GM12878 (cell line): ENCODE results near the gene C21orf91. TPM values are rescaled to one million over a fixed set of nuclear protein-coding genes. Genes with fewer than 3 reads are reported as not detected.

Experiments used
- ATAC-seq: fragments of 200-7000 bp; cut with Tn5 transposase; 3 replicates; pipeline ENCODE4 v1.9.1; 2020; ENCODE audit warnings: mild to moderate bottlenecking, moderate library complexity
- BruUV-seq: library from RNA; stranded (reverse); fragments of 400-500 nt; replicated peaks from 2 replicates; lab custom pipeline; 2021; lab: Mats Ljungman, UMichigan
- CTCF ChIA-PET: fragments of 300-600 bp; sonication (Branson Sonifier 250); formaldehyde crosslinking; extraction: SDS; loops from one replicate; lab custom pipeline; 2021; ENCODE audit warnings: inconsistent platforms; lab: Yijun Ruan, JAX
- POLR2A ChIA-PET: fragments of 350-600 bp; formaldehyde crosslinking; extraction: SDS; loops from one replicate; lab custom pipeline; 2021; ENCODE audit warnings: inconsistent platforms; lab: Charles Lee
- RAD21 ChIA-PET: fragments of 300-600 bp; sonication (Branson Sonifier 250); formaldehyde crosslinking; loops from one replicate; lab custom pipeline; 2023; ENCODE audit warnings: antibody characterized with exemption; ENCODE audit not compliant: unreplicated experiment; lab: Charles Lee
- SMC1A ChIA-PET: fragments of 300-600 bp; sonication (Branson Sonifier 250); formaldehyde crosslinking; loops from one replicate; lab custom pipeline; 2023; ENCODE audit not compliant: unreplicated experiment, uncharacterized antibody; lab: Charles Lee
- DNase-seq: peaks from one replicate; pipeline ENCODE4 v3.0.0-alpha.2; 2011; ENCODE audit warnings: low read depth, low spot score
- FAIRE-seq: peaks from 3 replicates; lab custom pipeline; 2011; peaks lifted over from hg19 to GRCh38; lab: Jason Lieb, UNC
- H2AFZ ChIP-seq: 2 replicates; pipeline ENCODE4 v1.6.0; 2011; ENCODE audit warnings: low read depth, low read length, control low read depth; ENCODE audit not compliant: control insufficient read depth
- H3K27ac ChIP-seq: 2 replicates; pipeline ENCODE4 v1.5.1; 2011; ENCODE audit warnings: control low read depth; ENCODE audit not compliant: control insufficient read depth, insufficient read depth
- H3K27me3 ChIP-seq, 2 experiments: replicated peaks in 1 of 2; 2 replicates each; pipeline versions ENCODE4 v1.6.0 to v1.6.1; 2011; ENCODE audit warnings: low read length in 1 of 2; ENCODE audit not compliant: control insufficient read depth in 2 of 2, insufficient read depth in 2 of 2
- H3K36me3 ChIP-seq, 2 experiments: 2 replicates each; pipeline ENCODE4 v1.5.1; 2011; ENCODE audit warnings: low read length in 1 of 2; ENCODE audit not compliant: control insufficient read depth in 2 of 2, insufficient read depth in 2 of 2
- H3K4me1 ChIP-seq: 2 replicates; pipeline ENCODE4 v1.6.1; 2011; ENCODE audit warnings: mild to moderate bottlenecking, low read length, moderate library complexity, mixed read lengths; ENCODE audit not compliant: control insufficient read depth, insufficient read depth
- H3K4me2 ChIP-seq: 2 replicates; pipeline ENCODE4 v1.6.0; 2011; ENCODE audit warnings: control low read depth; ENCODE audit not compliant: control insufficient read depth, insufficient read depth
- H3K4me3 ChIP-seq: fragments of 200-600 bp; sonication (generic); 2 replicates; pipeline ENCODE4 v1.5.1; 2016
- H3K79me2 ChIP-seq: 2 replicates; pipeline ENCODE4 v1.6.0; 2011; ENCODE audit warnings: low read length; ENCODE audit not compliant: control insufficient read depth, insufficient read depth
- H3K9ac ChIP-seq: 2 replicates; pipeline ENCODE4 v1.8.0; 2011; ENCODE audit warnings: low read length, control low read depth, mixed read lengths; ENCODE audit not compliant: control insufficient read depth, insufficient read depth
- H3K9me3 ChIP-seq: replicated peaks from 3 replicates; pipeline ENCODE4 v1.5.1; 2011; ENCODE audit warnings: mild to moderate bottlenecking, low read length; ENCODE audit not compliant: control insufficient read depth, insufficient read depth
- H4K20me1 ChIP-seq: 2 replicates; pipeline ENCODE4 v1.6.0; 2011; ENCODE audit not compliant: control insufficient read depth, insufficient read depth
- BACH1 ChIP-seq: fragments of 450-650 bp; IDR thresholded peaks from 2 replicates; pipeline ENCODE4 v1.6.1; 2017; ENCODE audit warnings: mild to moderate bottlenecking, borderline replicate concordance
- CHD1 ChIP-seq: IDR thresholded peaks from 2 replicates; pipeline ENCODE4 v1.6.1; 2012; ENCODE audit warnings: low read depth, low read length, improper control_type of control experiment
- DPF2 ChIP-seq: fragments of 450-650 bp; IDR thresholded peaks from 2 replicates; pipeline ENCODE4 v1.6.1; 2017; ENCODE audit warnings: mild to moderate bottlenecking
- HCFC1 ChIP-seq: fragments of 150-350 bp; IDR thresholded peaks from 2 replicates; pipeline ENCODE4 v1.6.1; 2014; ENCODE audit warnings: low read length
- NFXL1 ChIP-seq: fragments of 450-650 bp; IDR thresholded peaks from 2 replicates; pipeline ENCODE4 v1.6.1; 2017; ENCODE audit warnings: antibody characterized with exemption, mild to moderate bottlenecking, borderline replicate concordance
- RAD21 ChIP-seq: IDR thresholded peaks from 2 replicates; pipeline ENCODE4 v1.6.1; 2011; ENCODE audit warnings: mild to moderate bottlenecking, low read depth, low read length, moderate library complexity; ENCODE audit not compliant: insufficient read depth
- WRNIP1 ChIP-seq: IDR thresholded peaks from 2 replicates; pipeline ENCODE4 v1.6.1; 2011; ENCODE audit warnings: low read depth, low read length, improper control_type of control experiment, borderline replicate concordance
- ZNF207 ChIP-seq: fragments of 450-650 bp; IDR thresholded peaks from 2 replicates; pipeline ENCODE4 v1.6.1; 2014; ENCODE audit warnings: antibody characterized with exemption, mild to moderate bottlenecking, borderline replicate concordance
- ZNF384 ChIP-seq: IDR thresholded peaks from 2 replicates; pipeline ENCODE4 v1.6.1; 2012; ENCODE audit warnings: low read depth, mild to moderate bottlenecking, low read length, improper control_type of control experiment, borderline replicate concordance
- WGBS: methylation state at CpG from one replicate; pipeline ENCODE4 v1.1.6; 2016; ENCODE audit warnings: low lambda C conversion rate; ENCODE audit not compliant: insufficient replicate concordance, insufficient coverage; ENCODE audit errors: missing lambda C conversion rate; 5-methylcytosine and 5-hydroxymethylcytosine counted together
- in situ Hi-C: fragments of 300-500 bp; cut with MboI; formaldehyde crosslinking; loops from 9 replicates; pipeline ENCODE4 v1.14.3; 2018; ENCODE audit warnings: mixed read lengths
- intact Hi-C: fragments of 100-400 bp; cut with micrococcal nuclease; formaldehyde crosslinking; loops from one replicate; pipeline ENCODE4 v1.14.2; 2022; ENCODE audit not compliant: unreplicated experiment
- polyA plus RNA-seq, 11 experiments: library from polyadenylated mRNA; depleted of rRNA in 4 of 11; unstranded in 6 of 11; stranded (reverse) in 5 of 11; fragments of >200 nt; fragmentation: Nextera tagmentation in 4 of 11; fragmentation: Illumina TruSeq in 1 of 11; extraction: Ambion mirVana in 4 of 11; extraction: Trizol in 1 of 11; gene quantifications; 1 replicate in 1 of 11; 2 replicates in 10 of 11; pipeline versions ENCODE4 v1.2.1 to v1.2.3, GENCODE V29; 2011 to 2016; ENCODE audit warnings: inconsistent platforms in 2 of 11, missing spikeins in 2 of 11, low read depth in 1 of 11
- total RNA-seq, 4 experiments: library from RNA; depleted of rRNA in 3 of 4; stranded (reverse); fragments of >200 nt in 3 of 4; fragmentation: Illumina TruSeq in 1 of 4; extraction: Trizol in 1 of 4; gene quantifications; 2 replicates each; pipeline versions ENCODE4 v1.2.1 to v1.2.3, GENCODE V29; 2013 to 2021
- TF ChIP-seq, protein P1 (sequence below): fragments of 450-650 bp; formaldehyde crosslinking; IDR thresholded peaks from 2 replicates; pipeline ENCODE4 v1.4.0; 2020; ENCODE audit warnings: mild to moderate bottlenecking, moderate library complexity
- TF ChIP-seq, protein P2 (sequence below): IDR thresholded peaks from 2 replicates; pipeline ENCODE4 v1.6.1; 2011; ENCODE audit warnings: low read depth, low read length, improper control_type of control experiment, borderline replicate concordance
- TF ChIP-seq, protein P3 (sequence below): fragments of 450-650 bp; IDR thresholded peaks from 2 replicates; pipeline ENCODE4 v1.6.1; 2018; ENCODE audit warnings: mild to moderate bottlenecking, low read depth, moderate library complexity; ENCODE audit not compliant: partially characterized antibody
- TF ChIP-seq, protein P4 (sequence below): IDR thresholded peaks from 2 replicates; pipeline ENCODE4 v1.6.1; 2011; ENCODE audit warnings: borderline replicate concordance, low read depth, mild to moderate bottlenecking, moderate library complexity, mixed read lengths, low read length; ENCODE audit not compliant: insufficient read depth; ENCODE audit errors: extremely low read length

C21orf91 gene
- total and polyA plus RNA-seq, 10 of the 15 experiments (the other 5 are each of a cell fraction or from before 2014, with no cell fraction given): 9.3 to 40.3 (median 29.8) TPM

DNA sequence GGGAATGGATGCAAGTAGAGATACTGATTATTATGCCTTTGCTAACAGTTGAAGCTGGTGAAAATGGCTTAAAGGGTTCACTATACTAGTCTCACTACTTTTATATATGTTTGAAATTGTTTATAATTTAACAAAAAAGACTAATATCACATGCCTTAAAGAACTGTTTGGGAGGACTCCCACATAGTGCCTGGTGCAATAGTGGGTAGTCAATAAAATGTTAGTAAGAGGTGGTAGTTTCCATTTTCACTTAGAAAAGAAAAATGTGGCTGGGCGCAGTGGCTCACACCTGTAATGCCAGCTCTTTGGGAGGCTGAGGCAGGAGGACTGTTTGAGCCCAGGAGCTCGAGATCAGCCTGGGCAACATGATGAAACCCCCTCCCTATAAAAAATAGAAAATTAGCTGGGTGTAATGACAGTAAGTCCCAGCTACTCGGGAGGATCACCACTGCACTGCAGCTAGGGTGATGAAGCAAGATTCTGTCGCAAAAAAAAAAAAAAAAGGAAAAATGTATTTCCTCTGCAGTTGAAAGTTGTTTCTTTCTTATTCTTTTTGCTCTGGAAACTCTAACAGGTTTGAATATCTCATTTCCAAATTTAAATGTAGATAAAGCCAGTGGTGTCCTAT is 24.5 kb downstream of the C21orf91 start:
- peaks cover 1 to 36% of the 10 kb centered on the region in 2 experiments; a peak in 3 of 4 replicates for H3K36me3 ChIP-seq
- no TSS peak for BruUV-seq
- peaks cover 30% of the 10 kb centered on the region for H3K4me1 ChIP-seq
- H2AFZ ChIP-seq: no peak overlapping the region
- no peak for DNase-seq
- ATAC-seq: peak; percentile 7
- peak overlapping the region; percentile 27; the same call in 1 of the 2 replicates for H3K9ac ChIP-seq
- peaks cover 48% of the 10 kb centered on the region for H3K79me2 ChIP-seq
- SMC1A ChIA-PET: interaction anchor here (0.6 to 4.2 kb wide), 10 partner anchors 13 to 106 kb away, joined by 3 to 45 read pairs (median 4); no protein-coding TSS in a partner anchor
- no peaks in the 10 kb centered on the region for H4K20me1 ChIP-seq
- peak overlapping the region; percentile 19 for H3K4me2 ChIP-seq
- POLR2A ChIA-PET: interaction anchor here (0.7 to 4.2 kb wide), 4 partner anchors 10 to 126 kb away, joined by 3 to 30 read pairs (median 4); partner anchors contain the start of gene C21orf91
- H3K27ac ChIP-seq: peak overlapping the region; percentile 45
- WGBS: 63% methylated on average over 4 of the region's 4 CpGs
- intact Hi-C loops: no loop called here
- CTCF ChIA-PET: interaction anchor here (0.5 to 3.1 kb wide), 8 partner anchors 11 to 721 kb away, joined by 3 to 15 read pairs (median 4); no protein-coding TSS in a partner anchor
- FAIRE-seq: no peak
- H3K9me3 ChIP-seq: no peaks in the 10 kb centered on the region
- in situ Hi-C loops: no loop called here
- H3K27me3 ChIP-seq: no peaks in the 10 kb centered on the region
- peak overlapping the region; percentile 30; the same call in 1 of the 2 replicates for H3K4me3 ChIP-seq
- RAD21 ChIA-PET: interaction anchor here (0.9 to 7.1 kb wide), 4 partner anchors 13 to 24 kb away, joined by 4 to 58 read pairs (median 17); partner anchors contain the start of gene C21orf91
- no peak for TF ChIP-seq ZNF384
- TF ChIP-seq NFXL1: no peak
- no peak for TF ChIP-seq HCFC1
- no peak for TF ChIP-seq CHD1
- no peak for TF ChIP-seq BACH1
- TF ChIP-seq, protein P1, sequence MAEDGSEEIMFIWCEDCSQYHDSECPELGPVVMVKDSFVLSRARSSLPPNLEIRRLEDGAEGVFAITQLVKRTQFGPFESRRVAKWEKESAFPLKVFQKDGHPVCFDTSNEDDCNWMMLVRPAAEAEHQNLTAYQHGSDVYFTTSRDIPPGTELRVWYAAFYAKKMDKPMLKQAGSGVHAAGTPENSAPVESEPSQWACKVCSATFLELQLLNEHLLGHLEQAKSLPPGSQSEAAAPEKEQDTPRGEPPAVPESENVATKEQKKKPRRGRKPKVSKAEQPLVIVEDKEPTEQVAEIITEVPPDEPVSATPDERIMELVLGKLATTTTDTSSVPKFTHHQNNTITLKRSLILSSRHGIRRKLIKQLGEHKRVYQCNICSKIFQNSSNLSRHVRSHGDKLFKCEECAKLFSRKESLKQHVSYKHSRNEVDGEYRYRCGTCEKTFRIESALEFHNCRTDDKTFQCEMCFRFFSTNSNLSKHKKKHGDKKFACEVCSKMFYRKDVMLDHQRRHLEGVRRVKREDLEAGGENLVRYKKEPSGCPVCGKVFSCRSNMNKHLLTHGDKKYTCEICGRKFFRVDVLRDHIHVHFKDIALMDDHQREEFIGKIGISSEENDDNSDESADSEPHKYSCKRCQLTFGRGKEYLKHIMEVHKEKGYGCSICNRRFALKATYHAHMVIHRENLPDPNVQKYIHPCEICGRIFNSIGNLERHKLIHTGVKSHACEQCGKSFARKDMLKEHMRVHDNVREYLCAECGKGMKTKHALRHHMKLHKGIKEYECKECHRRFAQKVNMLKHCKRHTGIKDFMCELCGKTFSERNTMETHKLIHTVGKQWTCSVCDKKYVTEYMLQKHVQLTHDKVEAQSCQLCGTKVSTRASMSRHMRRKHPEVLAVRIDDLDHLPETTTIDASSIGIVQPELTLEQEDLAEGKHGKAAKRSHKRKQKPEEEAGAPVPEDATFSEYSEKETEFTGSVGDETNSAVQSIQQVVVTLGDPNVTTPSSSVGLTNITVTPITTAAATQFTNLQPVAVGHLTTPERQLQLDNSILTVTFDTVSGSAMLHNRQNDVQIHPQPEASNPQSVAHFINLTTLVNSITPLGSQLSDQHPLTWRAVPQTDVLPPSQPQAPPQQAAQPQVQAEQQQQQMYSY (CRISPR knock-in tag): no peak
- TF ChIP-seq ZNF207: no peak
- no peak for TF ChIP-seq RAD21
- no peak for TF ChIP-seq WRNIP1
- TF ChIP-seq, protein P2, sequence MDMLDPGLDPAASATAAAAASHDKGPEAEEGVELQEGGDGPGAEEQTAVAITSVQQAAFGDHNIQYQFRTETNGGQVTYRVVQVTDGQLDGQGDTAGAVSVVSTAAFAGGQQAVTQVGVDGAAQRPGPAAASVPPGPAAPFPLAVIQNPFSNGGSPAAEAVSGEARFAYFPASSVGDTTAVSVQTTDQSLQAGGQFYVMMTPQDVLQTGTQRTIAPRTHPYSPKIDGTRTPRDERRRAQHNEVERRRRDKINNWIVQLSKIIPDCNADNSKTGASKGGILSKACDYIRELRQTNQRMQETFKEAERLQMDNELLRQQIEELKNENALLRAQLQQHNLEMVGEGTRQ: no peak
- TF ChIP-seq DPF2: no peak
- TF ChIP-seq, protein P3, sequence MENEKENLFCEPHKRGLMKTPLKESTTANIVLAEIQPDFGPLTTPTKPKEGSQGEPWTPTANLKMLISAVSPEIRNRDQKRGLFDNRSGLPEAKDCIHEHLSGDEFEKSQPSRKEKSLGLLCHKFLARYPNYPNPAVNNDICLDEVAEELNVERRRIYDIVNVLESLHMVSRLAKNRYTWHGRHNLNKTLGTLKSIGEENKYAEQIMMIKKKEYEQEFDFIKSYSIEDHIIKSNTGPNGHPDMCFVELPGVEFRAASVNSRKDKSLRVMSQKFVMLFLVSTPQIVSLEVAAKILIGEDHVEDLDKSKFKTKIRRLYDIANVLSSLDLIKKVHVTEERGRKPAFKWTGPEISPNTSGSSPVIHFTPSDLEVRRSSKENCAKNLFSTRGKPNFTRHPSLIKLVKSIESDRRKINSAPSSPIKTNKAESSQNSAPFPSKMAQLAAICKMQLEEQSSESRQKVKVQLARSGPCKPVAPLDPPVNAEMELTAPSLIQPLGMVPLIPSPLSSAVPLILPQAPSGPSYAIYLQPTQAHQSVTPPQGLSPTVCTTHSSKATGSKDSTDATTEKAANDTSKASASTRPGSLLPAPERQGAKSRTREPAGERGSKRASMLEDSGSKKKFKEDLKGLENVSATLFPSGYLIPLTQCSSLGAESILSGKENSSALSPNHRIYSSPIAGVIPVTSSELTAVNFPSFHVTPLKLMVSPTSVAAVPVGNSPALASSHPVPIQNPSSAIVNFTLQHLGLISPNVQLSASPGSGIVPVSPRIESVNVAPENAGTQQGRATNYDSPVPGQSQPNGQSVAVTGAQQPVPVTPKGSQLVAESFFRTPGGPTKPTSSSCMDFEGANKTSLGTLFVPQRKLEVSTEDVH: no peak
- TF ChIP-seq, protein P4, sequence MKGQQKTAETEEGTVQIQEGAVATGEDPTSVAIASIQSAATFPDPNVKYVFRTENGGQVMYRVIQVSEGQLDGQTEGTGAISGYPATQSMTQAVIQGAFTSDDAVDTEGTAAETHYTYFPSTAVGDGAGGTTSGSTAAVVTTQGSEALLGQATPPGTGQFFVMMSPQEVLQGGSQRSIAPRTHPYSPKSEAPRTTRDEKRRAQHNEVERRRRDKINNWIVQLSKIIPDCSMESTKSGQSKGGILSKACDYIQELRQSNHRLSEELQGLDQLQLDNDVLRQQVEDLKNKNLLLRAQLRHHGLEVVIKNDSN: no peak
